ENCODE data around the gene GDF3.

The GDF3 gene

GRCh38 chr12:7716381-7716780 is 20.8 kb upstream of the GDF3 start:
- no peak overlapping the region for H3K27ac ChIP-seq
- TF ChIP-seq CTCF (IDR thresholded peaks at IDR 0.05) (peak; percentile 58), ZFX (IDR thresholded peaks at IDR 0.05; ENCODE audit: borderline replicate concordance) (no peak)

- TF ChIP-seq CTCF (IDR thresholded peaks at IDR 0.05) = no peak
- TF ChIP-seq ZFX (IDR thresholded peaks at IDR 0.05; ENCODE audit: borderline replicate concordance) = no peak
- no peak overlapping the region for H3K27ac ChIP-seq
Observed at GRCh38 chr12:7712841-7713442, 17.4 kb upstream of the GDF3 start.

- no peak within 1 kb of the TSS for H3K27ac ChIP-seq
- no peak for TF ChIP-seq ZFX (IDR thresholded peaks at IDR 0.05; ENCODE audit: borderline replicate concordance)
Observed at GRCh38 chr12:7711133-7711532, 15.6 kb upstream of the GDF3 start, which contains the start of gene DPPA3. TSS of gene DPPA3 (plus strand) at chr12:7711433. CDS start at chr12:7711571, 138 bp downstream.

GRCh38 chr12:7709969-7710675 is 14.5 kb upstream of the GDF3 start:
- H3K27ac ChIP-seq = no peak overlapping the region
- TF ChIP-seq CTCF (IDR thresholded peaks at IDR 0.05) (no peak), ZFX (IDR thresholded peaks at IDR 0.05; ENCODE audit: borderline replicate concordance) (no peak)

GRCh38 chr12:7705846-7706245 is 10.3 kb upstream of the GDF3 start:
- TF ChIP-seq CTCF (IDR thresholded peaks at IDR 0.05) = no peak
- no peak for TF ChIP-seq ZFX (IDR thresholded peaks at IDR 0.05; ENCODE audit: borderline replicate concordance)
- H3K27ac ChIP-seq = no peak overlapping the region

GRCh38 chr12:7695237-7695560 is 376 bp downstream of the GDF3 start:
- TF ChIP-seq CTCF (IDR thresholded peaks at IDR 0.05) = no peak
- no peak for TF ChIP-seq ZFX (IDR thresholded peaks at IDR 0.05; ENCODE audit: borderline replicate concordance)
- H3K27ac ChIP-seq = no peak overlapping the region

GRCh38 chr12:7694556-7695236 is 879 bp downstream of the GDF3 start:
- TF ChIP-seq CTCF (IDR thresholded peaks at IDR 0.05) (no peak), ZFX (IDR thresholded peaks at IDR 0.05; ENCODE audit: borderline replicate concordance) (no peak)
- H3K27ac ChIP-seq = no peak overlapping the region

All from 22Rv1 (cell line).